Skin epidermis (tissue), 12 donors: ENCODE data around the gene ETNK2.
"Not testable (repeated sequence)": the region's sequence is repeated elsewhere in the genome, so short reads cannot be mapped to it uniquely, and the experiment has no call there.

ENCODE experiments used
- H3K27ac ChIP-seq, 21 experiments: fragments of 200-600 bp; sonication (generic) in 11 of 21; one replicate each; pipeline ENCODE4 v1.5.0; 2020; ENCODE audit warnings: mild to moderate bottlenecking in 3 of 21, inconsistent platforms in 2 of 21, moderate library complexity in 2 of 21
- H3K4me3 ChIP-seq, 7 experiments: fragments of 200-600 bp; sonication (generic) in 2 of 7; one replicate each; pipeline ENCODE4 v1.5.0; 2020; ENCODE audit warnings: inconsistent platforms in 2 of 7, mild to moderate bottlenecking in 2 of 7, moderate library complexity in 1 of 7

The ETNK2 gene

GRCh38 chr1:204108312-204109141 is 43.3 kb downstream of the ETNK2 start:
- no peak overlapping the region for H3K4me3 ChIP-seq

GRCh38 chr1:204107892-204108291 is 44.0 kb downstream of the ETNK2 start:
- Histone ChIP-seq H3K27ac (peak overlapping the region in 5 of 21 experiments; percentile 12 to 76 (median 58)), H3K4me3 (no peak overlapping the region)

More at GRCh38 chr1:204108312-204109141, 43.3 kb downstream of the ETNK2 start:
- peak overlapping the region in 9 of 21 experiments; percentile 2 to 76 (median 28) for H3K27ac ChIP-seq

- Histone ChIP-seq H3K4me3 (no peak overlapping the region), H3K27ac (peak overlapping the region in 1 of 21 experiments; percentile 1)
Observed at GRCh38 chr1:204106825-204107224, 45.0 kb downstream of the ETNK2 start.

- Histone ChIP-seq H3K4me3 (no peak overlapping the region), H3K27ac (peak overlapping the region in 14 of 21 experiments; percentile 22 to 82 (median 69))
Observed at GRCh38 chr1:204105131-204105515, 46.7 kb downstream of the ETNK2 start.

DNA sequence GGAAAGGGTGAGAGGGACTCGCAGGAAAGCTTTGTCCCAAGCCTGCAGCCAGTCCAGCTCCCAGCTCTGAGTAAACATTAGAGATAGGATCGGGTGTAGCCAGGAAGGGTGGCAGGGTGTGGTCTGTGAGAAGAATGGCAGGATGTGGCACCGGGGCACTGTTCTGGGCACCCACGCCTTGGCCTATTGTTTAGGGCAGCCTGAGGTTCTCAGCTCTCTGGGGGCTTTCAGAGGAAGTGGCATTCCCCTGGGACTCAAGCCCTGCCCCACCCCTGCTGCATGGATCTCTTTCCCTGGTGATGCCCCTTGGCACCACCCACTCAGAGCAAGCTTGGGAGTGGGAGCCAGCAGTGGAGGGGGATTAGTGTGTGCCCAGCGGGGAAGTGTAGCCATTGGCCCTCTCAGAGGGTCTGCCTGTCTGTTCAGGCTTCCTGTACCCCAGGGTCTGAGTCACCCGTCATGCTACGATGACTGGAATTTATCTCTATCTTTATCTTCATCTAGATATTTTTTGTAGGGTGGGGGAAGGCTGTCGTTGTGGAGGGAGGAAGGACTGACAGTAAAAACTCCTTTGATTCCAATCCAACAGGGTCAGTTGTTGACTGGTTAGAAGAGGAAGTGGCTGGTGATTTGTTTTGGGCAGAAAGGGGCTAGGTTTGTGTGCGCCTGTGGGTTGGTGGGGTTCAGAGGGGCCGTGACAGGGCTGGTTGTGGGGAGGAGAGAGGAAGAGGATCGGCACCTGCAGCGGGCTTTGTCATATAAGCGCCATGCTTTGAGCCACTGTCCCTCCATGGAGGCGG is 47.3 kb downstream of the ETNK2 start:
- Histone ChIP-seq H3K27ac (peak overlapping the region in 19 of 21 experiments; percentile 22 to 82 (median 67)), H3K4me3 (no peak overlapping the region)

DNA sequence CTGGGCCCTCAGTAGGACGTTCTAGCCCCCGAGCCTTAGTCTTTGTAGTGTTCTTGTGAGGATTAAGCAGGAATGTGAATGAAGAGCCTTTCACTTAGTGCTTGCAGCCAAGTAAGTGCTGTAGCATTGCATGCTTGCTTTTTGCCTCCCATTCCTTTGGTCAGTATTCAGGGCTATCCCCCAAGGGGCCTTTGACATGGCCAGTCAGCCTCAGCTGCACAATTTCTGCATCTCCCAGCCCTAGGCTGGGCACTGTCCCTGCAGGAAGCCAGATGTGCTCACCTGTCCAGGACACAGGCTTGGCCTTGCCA is 48.5 kb downstream of the ETNK2 start:
- peak overlapping the region in 19 of 21 experiments; percentile 8 to 82 (median 67) for H3K27ac ChIP-seq

GRCh38 chr1:204102739-204103430 is 49.0 kb downstream of the ETNK2 start:
- no peak overlapping the region for H3K4me3 ChIP-seq
- H3K27ac ChIP-seq, result peak overlapping the region in 15 of 21 experiments; percentile 8 to 82 (median 67)

More for the DNA sequence above, 48.5 kb downstream of the ETNK2 start:
- no peak overlapping the region for H3K4me3 ChIP-seq

DNA sequence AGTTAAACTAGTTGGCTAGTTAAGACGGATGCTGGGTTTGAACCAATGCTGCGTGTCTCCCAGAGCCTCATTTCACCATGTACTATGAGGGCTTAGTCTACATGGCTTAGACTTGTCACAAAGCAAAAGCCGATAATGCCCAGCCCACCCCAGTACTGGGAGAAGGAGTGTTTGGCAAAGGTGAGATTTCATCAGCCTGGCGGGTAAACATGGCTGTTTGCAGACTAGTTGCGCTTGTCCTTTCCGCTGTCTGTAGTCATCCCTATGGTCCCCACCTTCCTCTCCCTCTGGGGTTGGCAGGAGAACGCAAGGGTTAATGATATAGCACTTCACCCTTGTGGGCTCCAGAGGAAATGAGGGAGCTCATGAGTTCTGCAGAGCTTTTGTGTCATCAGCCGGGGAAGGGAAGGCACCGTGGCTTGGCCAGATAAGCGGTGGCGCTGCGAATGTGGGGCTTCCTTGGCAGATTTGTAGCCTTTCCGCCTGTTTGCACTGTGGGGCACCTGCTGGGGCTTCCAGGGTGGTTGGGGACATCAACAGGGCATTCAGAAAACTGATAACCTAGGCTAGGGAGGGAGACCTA is 49.7 kb downstream of the ETNK2 start:
- Histone ChIP-seq H3K27ac (peak overlapping the region in 8 of 21 experiments; percentile 8 to 81 (median 56)), H3K4me3 (no peak overlapping the region)

DNA sequence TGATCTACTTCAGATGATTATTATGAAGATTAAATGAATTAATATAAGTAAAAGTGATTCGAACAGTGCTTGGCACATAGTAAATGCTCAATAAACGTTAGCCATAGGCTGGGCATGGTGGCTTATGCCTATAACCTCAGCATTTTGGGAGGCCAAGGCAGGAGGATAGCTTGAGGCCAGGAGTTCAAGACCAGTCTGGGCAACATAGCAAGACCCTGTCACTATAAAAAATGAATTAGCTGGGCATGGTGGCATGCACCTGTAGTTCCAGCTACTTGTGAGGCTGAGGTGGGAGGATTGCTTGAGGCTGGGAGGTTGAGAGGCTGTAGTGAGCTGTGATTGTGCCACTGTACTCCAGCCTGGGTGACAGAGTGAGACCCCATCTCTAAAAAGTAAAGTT is 52.1 kb downstream of the ETNK2 start:
- not testable (repeated sequence) for H3K27ac ChIP-seq, H3K4me3 ChIP-seq

- H3K27ac ChIP-seq, result no peak overlapping the region
- H3K4me3 ChIP-seq, result no peak overlapping the region
Observed at GRCh38 chr1:204098683-204099082, 53.2 kb downstream of the ETNK2 start.

DNA sequence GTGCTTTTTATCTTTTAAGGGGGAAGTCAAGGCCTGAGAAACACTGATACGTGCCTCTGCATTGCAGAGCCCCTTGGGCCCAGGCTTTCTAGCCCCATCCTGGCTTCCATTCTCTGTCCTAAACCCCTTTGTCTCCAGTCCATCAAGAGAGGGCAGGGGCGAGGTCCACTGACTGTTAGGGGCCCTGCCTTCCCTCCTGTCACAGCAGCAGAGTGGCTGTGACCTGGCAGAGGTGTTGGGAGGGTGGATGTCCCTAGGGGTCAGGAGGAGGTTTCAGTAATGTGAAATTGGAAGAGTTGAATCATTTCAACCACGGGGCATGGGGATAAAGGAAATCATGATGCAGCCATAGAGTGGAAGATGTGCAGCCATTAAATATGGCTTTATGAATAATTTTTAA is 54.9 kb downstream of the ETNK2 start:
- Histone ChIP-seq H3K4me3 (no peak overlapping the region), H3K27ac (no peak overlapping the region)

DNA sequence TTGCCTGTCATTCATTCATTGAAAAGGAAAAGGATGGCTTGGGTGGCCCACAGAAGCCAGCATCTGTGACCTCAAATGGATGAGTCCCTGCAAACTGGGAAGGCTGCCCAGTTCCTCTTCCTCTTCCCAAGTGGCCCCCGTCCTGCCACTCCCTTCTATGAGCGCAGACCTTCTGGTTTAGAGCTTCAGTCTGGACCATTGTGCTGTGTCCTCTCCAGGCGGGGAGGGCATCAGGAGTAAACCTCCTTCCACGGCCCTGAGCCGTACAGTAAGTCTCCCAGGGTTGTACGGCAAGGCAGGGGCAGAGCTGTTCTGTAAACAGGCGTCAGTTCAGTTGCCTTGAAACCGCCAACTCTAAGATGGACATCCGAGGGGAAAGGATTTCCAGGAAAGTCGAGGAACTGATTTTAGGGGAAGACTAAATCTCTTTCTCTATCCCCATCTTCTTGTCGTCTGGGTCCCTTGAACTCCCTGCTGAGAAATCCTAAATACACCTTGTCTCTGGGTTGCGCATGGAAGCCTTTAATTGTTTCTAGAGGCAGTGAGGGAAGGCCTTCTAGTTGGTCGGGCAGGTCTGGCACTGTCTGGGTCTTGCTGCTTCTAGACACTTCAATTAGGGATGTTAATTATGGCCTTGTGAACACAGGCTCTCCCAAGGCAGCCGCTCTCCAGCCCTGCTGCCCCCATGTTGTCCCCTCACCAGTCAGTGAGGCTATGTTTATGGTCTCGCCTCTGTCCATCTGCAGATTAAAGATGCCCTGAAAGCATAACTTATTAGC is 56.8 kb downstream of the ETNK2 start:
- peak overlapping the region in 2 of 21 experiments; percentile 5 to 59 for H3K27ac ChIP-seq

GRCh38 chr1:204094313-204094729 is 57.5 kb downstream of the ETNK2 start:
- Histone ChIP-seq H3K4me3 (no peak overlapping the region), H3K27ac (peak overlapping the region in 1 of 21 experiments; percentile 5)

More for the DNA sequence above, 56.8 kb downstream of the ETNK2 start:
- H3K4me3 ChIP-seq, result no peak overlapping the region

GRCh38 chr1:204093781-204094180 is 58.1 kb downstream of the ETNK2 start:
- no peak overlapping the region for H3K27ac ChIP-seq
- H3K4me3 ChIP-seq, result no peak overlapping the region

DNA sequence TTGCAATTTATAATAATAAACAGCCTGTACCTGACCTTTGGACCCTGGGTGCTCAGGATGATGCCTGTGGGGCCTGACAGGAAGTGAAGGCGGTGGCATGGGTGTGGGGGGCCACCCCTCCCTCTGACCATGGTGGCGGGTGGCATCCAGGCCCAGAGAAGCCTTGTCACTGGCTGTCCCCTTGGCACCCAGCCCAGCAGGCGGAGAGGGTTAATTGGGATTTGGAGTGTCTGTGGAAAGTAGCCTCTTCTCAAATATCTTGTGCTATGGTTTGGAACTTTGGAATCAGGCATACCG is 58.5 kb downstream of the ETNK2 start:
- H3K4me3 ChIP-seq, result no peak overlapping the region
- no peak overlapping the region for H3K27ac ChIP-seq

DNA sequence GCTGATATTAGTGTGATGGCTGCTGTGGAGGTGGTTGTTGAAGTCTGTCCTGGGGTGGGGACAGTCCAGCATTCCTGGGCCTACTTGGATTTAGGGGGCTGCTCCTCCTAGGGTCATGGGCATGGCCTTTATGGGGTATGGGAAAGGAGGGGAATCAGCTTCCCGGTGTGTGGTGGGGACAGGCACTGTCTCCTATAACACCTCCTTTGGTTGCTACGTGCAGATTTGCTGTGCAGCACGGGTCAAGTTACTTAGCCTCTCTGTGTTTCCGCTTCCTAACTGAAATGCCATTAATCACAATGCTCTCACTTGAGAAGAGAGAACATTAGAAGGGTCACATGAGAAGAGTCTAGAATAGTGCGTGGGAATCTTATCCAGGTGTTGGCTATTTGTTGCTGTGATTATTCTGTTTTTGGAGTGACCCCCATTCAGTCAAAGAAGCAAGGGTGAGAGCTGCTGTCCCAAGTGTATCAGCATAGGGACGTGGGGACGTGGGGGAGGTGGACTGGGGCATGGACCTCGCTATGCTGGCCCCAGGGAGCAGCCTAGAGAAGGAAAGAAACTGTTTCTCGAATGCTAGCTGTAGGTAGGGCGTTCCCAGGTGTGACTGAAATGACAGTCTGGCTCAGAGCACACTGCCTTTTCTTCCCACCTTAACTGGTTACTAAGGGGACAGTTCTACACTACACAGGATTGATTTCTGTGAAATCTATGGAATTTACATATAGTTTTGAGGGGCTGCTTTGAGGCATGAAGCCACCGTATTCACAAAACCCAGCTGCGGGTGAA is 59.0 kb downstream of the ETNK2 start:
- H3K27ac ChIP-seq, result no peak overlapping the region

DNA sequence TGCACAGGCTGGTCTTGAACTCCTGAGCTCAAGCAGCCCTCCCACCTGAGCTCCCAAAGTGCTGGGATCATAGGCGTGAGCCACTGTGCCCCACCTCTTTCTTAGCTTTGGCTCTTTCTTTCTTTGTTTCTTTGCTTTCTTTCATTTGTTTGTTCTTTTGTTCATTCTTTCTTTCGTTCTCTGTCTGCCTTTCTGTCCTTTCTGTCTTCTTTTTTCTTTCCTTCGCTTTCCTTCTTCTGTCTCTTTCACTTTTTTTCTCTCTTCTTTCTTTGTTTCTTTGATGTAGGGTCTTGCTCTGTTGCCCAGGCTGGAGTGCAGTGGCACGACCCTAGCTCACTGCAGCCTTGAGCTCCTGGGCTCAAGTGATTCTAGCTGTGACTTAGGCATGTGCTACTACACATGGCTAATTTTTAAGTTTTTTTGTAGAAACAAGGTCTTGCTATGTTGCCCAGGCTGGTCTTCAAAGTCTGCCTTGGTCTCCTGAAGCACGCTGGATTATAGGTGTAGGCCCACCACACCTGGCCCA is 60.0 kb downstream of the ETNK2 start:
- no peak overlapping the region for H3K4me3 ChIP-seq
- H3K27ac ChIP-seq, result no peak overlapping the region

More for the DNA sequence above, 59.0 kb downstream of the ETNK2 start:
- no peak overlapping the region for H3K4me3 ChIP-seq

GRCh38 chr1:204091066-204091465 is 60.8 kb downstream of the ETNK2 start:
- H3K27ac ChIP-seq, result peak overlapping the region in 1 of 21 experiments; percentile 5
- no peak overlapping the region for H3K4me3 ChIP-seq
